Subcutaneous abdominal adipose tissue (tissue), 5 donors: ENCODE results near the gene NBDY.

Source experiments
- H3K27ac ChIP-seq: one replicate; pipeline ENCODE4 v1.7.0; 2013; ENCODE audit warnings: low read depth, mild to moderate bottlenecking, inconsistent platforms, low read length, moderate library complexity
- H3K27me3 ChIP-seq, 5 donors: one replicate each; pipeline ENCODE4 v1.7.0; 2013; ENCODE audit warnings: low read length in 5 of 5, inconsistent platforms in 1 of 5; ENCODE audit not compliant: control insufficient read depth in 5 of 5, insufficient read depth in 4 of 5
- H3K36me3 ChIP-seq, 5 donors: one replicate each; pipeline ENCODE4 v1.7.0; 2013; ENCODE audit warnings: low read length in 5 of 5; ENCODE audit not compliant: control insufficient read depth in 5 of 5, insufficient read depth in 5 of 5
- H3K4me1 ChIP-seq, 5 donors: one replicate each; pipeline ENCODE4 v1.7.0; 2013; ENCODE audit warnings: low read length in 5 of 5, mild to moderate bottlenecking in 3 of 5, moderate library complexity in 1 of 5; ENCODE audit not compliant: control insufficient read depth in 5 of 5, insufficient read depth in 5 of 5
- H3K4me3 ChIP-seq, 5 donors: one replicate each; pipeline ENCODE4 v1.7.0; 2013; ENCODE audit warnings: low read length in 5 of 5, low read depth in 1 of 5
- H3K9ac ChIP-seq, 5 donors: one replicate each; pipeline ENCODE4 v1.7.0; 2013; ENCODE audit warnings: low read length in 5 of 5, mild to moderate bottlenecking in 4 of 5, moderate library complexity in 3 of 5
- H3K9me3 ChIP-seq, 5 donors: one replicate each; pipeline ENCODE4 v1.7.0; 2013; ENCODE audit warnings: low read length in 5 of 5; ENCODE audit not compliant: control insufficient read depth in 5 of 5
- donor health status: healthy.
- donor health status: healthy.
- donor health status: healthy.
- donor health status: healthy.
- donor health status: healthy.

Gene NBDY

DNA sequence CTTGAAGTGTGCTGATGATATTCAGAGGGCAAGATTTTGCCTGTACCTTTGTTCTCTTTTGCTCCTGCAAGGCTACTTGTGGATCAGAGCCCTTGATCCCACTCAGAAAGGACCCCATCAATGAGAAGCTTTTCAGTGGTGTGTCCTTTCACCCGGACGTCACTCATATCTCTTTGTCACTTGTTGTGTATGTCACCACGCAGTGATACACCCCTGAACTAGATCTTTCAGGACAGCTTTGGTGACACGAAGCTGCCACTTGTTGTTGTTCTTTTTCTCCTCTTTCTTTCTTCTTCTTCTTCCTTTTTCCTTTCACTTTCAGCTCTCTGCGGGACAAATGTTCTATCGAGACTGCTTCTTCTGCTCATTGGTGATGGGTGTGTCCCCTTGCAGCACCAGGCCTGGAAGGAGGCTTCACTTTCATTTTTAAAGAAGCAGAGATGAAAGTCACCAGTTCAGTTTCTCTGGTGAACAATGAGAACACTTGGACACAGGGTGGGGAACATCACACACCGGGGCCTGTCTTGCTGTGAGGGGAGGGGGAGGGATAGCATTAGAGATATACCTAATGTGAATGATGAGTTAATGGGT lies 83.6 kb downstream of the NBDY start:
- peaks cover 0 to 22% (median 9%) of the 10 kb centered on the region in 5 donors for H3K27me3 ChIP-seq
- H3K27ac ChIP-seq: peak overlapping the region; percentile 46
- peak overlapping the region in 2 of 5 donors; percentile 3 to 51 for H3K9ac ChIP-seq
- peaks cover 0 to 5% (median 0%) of the 10 kb centered on the region in 5 donors for H3K9me3 ChIP-seq
- H3K4me1 ChIP-seq: peaks cover 0 to 14% (median 12%) of the 10 kb centered on the region in 5 donors
- H3K4me3 ChIP-seq: peak overlapping the region; percentile 19 to 56 (median 54)
- no peaks in the 10 kb centered on the region for H3K36me3 ChIP-seq

DNA sequence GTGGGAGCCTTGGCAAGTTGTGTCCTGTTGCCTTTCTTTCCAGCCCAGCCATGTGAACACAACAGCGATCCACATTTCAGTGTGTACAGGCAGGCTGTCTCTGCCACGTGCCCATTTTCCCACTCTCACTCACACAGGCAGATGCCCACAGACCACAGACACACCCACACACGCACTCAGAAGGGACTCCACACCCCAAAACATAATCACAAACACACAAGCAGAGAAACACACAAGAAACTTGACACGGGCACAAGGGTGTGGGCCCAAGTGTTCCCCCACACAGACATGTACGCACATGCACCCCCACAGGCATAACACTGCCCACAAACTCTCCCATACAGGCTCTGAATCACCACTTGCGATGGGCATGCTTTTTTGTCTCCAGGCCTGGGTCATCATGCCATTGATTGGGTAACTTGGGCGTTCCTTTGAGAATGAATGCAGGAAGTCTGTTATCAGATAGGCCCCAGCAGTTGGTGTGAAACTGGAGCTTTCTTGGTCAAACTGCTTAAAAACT lies 84.3 kb downstream of the NBDY start:
- H3K27me3 ChIP-seq: peaks cover 0 to 22% (median 9%) of the 10 kb centered on the region in 5 donors
- H3K9me3 ChIP-seq: peaks cover 0 to 5% (median 0%) of the 10 kb centered on the region in 5 donors
- H3K4me1 ChIP-seq: peaks cover 0 to 14% (median 12%) of the 10 kb centered on the region in 5 donors
- peak overlapping the region; percentile 46 for H3K27ac ChIP-seq
- H3K36me3 ChIP-seq: no peaks in the 10 kb centered on the region
- peak overlapping the region in 2 of 5 donors; percentile 1 to 13 for H3K4me3 ChIP-seq
- H3K9ac ChIP-seq: no peak overlapping the region

DNA sequence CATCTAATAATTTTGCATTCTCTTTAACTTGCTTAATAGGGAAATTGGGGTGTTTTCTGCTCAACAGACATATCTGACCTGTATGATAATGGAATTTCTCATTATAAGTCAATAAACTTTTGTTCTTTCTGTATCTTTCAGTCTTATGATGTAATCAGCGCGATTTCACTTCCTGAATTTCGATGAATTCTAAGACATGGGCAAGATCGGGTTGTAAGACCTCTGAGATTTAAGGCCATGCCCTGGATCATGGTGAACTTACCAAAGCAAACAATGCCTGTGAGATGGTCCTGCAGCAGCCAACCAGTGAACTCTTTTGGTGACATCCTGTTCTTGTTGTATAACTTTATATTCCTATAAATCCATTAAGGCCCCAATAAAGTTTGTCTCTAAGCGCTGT lies 88.1 kb downstream of the NBDY start:
- H3K4me1 ChIP-seq: peaks cover 0 to 13% (median 12%) of the 10 kb centered on the region in 5 donors
- H3K4me3 ChIP-seq: no peak overlapping the region
- H3K27me3 ChIP-seq: peaks cover 0 to 11% (median 4%) of the 10 kb centered on the region in 5 donors
- H3K27ac ChIP-seq: no peak overlapping the region
- H3K36me3 ChIP-seq: no peaks in the 10 kb centered on the region
- H3K9me3 ChIP-seq: peaks cover 0 to 5% (median 2%) of the 10 kb centered on the region in 5 donors
- H3K9ac ChIP-seq: no peak overlapping the region

DNA sequence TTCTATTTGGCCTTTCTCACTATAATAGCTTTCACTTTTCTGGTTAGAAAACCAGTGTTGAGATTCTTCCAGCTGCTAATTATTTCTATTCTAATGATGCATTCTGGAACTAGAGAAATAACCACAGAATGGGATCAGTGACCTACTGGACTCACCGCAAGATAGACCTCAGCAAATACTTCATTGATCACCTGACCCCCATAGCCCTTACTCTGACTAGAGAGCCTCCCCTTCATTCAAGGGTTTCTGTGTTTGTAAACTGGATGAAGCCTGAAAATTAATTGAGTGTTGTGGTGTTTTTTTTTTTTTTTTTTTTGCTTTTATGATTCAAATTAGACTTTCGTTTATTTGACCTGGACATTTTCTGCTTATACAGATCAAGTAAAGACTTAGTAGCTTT lies 97.0 kb downstream of the NBDY start:
- Histone ChIP-seq H3K4me1 (no peaks in the 10 kb centered on the region), H3K9me3 (peaks cover 4 to 23% (median 10%) of the 10 kb centered on the region in 5 donors), H3K36me3 (no peaks in the 10 kb centered on the region), H3K4me3 (no peak overlapping the region), H3K27me3 (peaks cover 0 to 5% (median 0%) of the 10 kb centered on the region in 5 donors), H3K27ac (no peak overlapping the region), H3K9ac (no peak overlapping the region)

DNA sequence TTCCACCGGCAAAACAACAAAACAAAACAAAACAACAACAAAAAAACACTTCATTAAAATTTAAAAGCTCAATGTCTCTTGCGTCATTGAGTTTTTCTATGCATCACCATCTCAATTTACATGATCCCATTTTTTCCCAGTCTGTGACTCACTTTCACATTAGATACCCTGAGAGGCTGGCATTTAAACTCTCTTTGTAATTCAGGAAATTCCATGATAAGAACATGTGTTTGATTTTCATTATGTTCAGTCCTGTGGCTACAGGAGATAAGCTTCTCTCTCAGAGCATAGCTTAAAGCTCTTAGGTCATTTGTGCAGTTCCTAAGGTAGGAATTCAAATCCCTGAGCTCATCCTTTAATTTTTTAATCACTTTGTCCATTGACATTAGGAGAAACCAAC lies 104.6 kb downstream of the NBDY start:
- Histone ChIP-seq H3K27me3 (peaks cover 0 to 4% (median 0%) of the 10 kb centered on the region in 5 donors), H3K9ac (no peak overlapping the region), H3K36me3 (no peaks in the 10 kb centered on the region)

DNA sequence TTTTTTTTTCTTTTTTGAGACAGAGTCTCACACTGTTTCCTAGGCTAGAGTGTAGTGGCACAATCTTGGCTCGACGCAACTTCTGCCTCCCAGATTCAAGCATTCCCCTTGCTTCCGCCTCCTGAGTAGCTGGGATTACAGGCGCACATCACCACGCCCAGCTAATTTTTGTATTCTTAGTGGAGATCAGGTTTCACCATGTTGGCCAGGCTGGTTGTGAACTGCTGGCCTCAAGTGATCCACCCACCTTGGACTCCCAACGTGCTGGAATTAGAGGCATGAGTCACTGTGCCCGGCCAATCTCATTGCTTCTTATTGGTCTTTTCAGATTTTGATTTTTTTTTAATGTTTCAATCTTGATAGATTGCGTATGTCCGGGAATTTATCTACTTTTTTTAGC lies 124.4 kb downstream of the NBDY start:
- Histone ChIP-seq H3K9me3 (peaks cover 0 to 3% (median 0%) of the 10 kb centered on the region in 5 donors), H3K4me3 (no peak overlapping the region), H3K4me1 (no peaks in the 10 kb centered on the region), H3K9ac (no peak overlapping the region), H3K27ac (no peak overlapping the region), H3K27me3 (peaks cover 0 to 3% (median 0%) of the 10 kb centered on the region in 5 donors), H3K36me3 (no peaks in the 10 kb centered on the region)

More for the DNA sequence above, 104.6 kb downstream of the NBDY start:
- H3K27ac ChIP-seq: no peak overlapping the region
- H3K9me3 ChIP-seq: peaks cover 0 to 7% (median 0%) of the 10 kb centered on the region in 5 donors
- no peaks in the 10 kb centered on the region for H3K4me1 ChIP-seq
- no peak overlapping the region for H3K4me3 ChIP-seq

DNA sequence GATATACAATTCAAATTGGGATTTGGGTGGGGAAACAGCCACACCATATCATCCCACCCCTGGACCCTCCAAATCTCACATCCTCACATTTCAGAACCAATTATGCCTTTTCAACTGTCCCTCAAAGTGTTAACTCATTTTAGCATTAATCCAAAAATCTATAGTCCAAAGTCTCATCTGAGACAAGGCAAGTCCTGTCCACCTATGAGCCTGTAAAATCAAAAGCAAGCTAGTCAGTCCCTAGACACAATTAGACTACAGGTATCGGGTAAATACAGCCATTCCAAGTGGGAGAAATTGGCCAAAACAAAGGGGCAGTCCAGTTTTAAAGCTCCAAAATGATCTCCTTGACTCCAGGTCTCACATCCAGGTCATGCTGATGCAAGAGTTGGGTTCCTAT lies 128.0 kb downstream of the NBDY start:
- no peaks in the 10 kb centered on the region for H3K36me3 ChIP-seq
- no peak overlapping the region for H3K9ac ChIP-seq
- peaks cover 0 to 20% (median 4%) of the 10 kb centered on the region in 5 donors for H3K27me3 ChIP-seq
- no peak overlapping the region for H3K27ac ChIP-seq
- no peaks in the 10 kb centered on the region for H3K9me3 ChIP-seq
- H3K4me3 ChIP-seq: no peak overlapping the region
- H3K4me1 ChIP-seq: no peaks in the 10 kb centered on the region

DNA sequence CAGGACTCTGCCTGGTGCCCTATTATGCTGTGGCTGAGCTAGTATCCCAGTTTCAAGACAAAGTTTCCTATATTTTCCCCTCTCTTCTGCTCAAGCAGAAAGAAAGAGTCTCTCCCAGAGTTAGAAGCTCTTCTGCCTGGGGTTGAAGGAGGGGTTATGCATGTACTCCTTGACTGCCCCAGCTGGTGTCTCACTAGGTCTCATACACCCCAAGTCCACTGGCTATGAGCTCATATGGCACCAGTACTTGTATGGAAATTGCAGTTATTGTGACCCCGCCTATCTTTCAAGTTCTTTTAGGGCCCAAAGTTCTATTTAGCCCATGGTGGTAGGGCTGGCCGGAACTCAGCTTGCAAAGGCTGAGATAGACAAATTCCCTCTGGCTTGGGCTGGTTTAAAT lies 131.8 kb downstream of the NBDY start:
- H3K9ac ChIP-seq: no peak overlapping the region
- no peaks in the 10 kb centered on the region for H3K9me3 ChIP-seq
- H3K27ac ChIP-seq: no peak overlapping the region
- H3K36me3 ChIP-seq: no peaks in the 10 kb centered on the region
- no peaks in the 10 kb centered on the region for H3K4me1 ChIP-seq
- no peak overlapping the region for H3K4me3 ChIP-seq
- H3K27me3 ChIP-seq: peaks cover 4 to 25% (median 7%) of the 10 kb centered on the region in 5 donors
